OCI-LY3 (cell line): ENCODE data around the gene PSMD9.

Experiments
- CTCF ChIP-seq: fragments of 200-600, 300-600 bp; sonication (generic); IDR thresholded peaks from 2 replicates; pipeline ENCODE4 v1.5.1; 2014; ENCODE audit warnings: antibody characterized with exemption, low read length, low read depth
- EZH2phosphoT487 ChIP-seq: fragments of 200-600 bp; shearing (Covaris generic); IDR thresholded peaks from 2 replicates; pipeline ENCODE4 v1.6.1; 2018; ENCODE audit warnings: antibody characterized with exemption, mixed run types, low read depth

GRCh38 chr12:121932176-121932536 lies 43.6 kb downstream of the PSMD9 start:
- TF ChIP-seq CTCF (no peak), EZH2phosphoT487 (no peak)
